RWPE2 (cell line): ENCODE results near the gene ANKRD17.

ENCODE experiments used
- ATAC-seq: fragments of 200-7000 bp; cut with Tn5 transposase; 3 replicates; pipeline ENCODE4 v1.9.1; 2021; ENCODE audit warnings: low read depth
- DNase-seq: peaks from one replicate; pipeline ENCODE4 v3.0.0-alpha.2; 2020; ENCODE audit warnings: low spot score
- H3K27ac ChIP-seq: fragments of 450-650 bp; 2 replicates; pipeline ENCODE4 v1.5.1; 2017; ENCODE audit warnings: mild to moderate bottlenecking; ENCODE audit not compliant: poor library complexity, severe bottlenecking
- H3K27me3 ChIP-seq: fragments of 250-450 bp; sonication (Bioruptor Pico); 2 replicates; pipeline ENCODE4 v1.5.1; 2021; ENCODE audit warnings: mild to moderate bottlenecking, moderate library complexity; ENCODE audit not compliant: insufficient read depth, poor library complexity, severe bottlenecking
- H3K36me3 ChIP-seq: fragments of 250-450 bp; sonication (Bioruptor Pico); 2 replicates; pipeline ENCODE4 v1.5.1; 2020; ENCODE audit warnings: low read depth, mild to moderate bottlenecking, moderate library complexity
- H3K4me1 ChIP-seq: fragments of 250-450 bp; sonication (Bioruptor Pico); 2 replicates; pipeline ENCODE4 v1.5.1; 2021; ENCODE audit warnings: mild to moderate bottlenecking, moderate library complexity; ENCODE audit not compliant: insufficient read depth, poor library complexity, severe bottlenecking
- H3K4me3 ChIP-seq: fragments of 250-450 bp; sonication (Bioruptor Pico); 2 replicates; pipeline ENCODE4 v1.5.1; 2021; ENCODE audit warnings: mild to moderate bottlenecking, moderate library complexity; ENCODE audit not compliant: severe bottlenecking
- H3K9me3 ChIP-seq: fragments of 250-450 bp; sonication (Bioruptor Pico); 2 replicates; pipeline ENCODE4 v1.5.1; 2021; ENCODE audit warnings: mild to moderate bottlenecking, moderate library complexity; ENCODE audit not compliant: severe bottlenecking
- TF ChIP-seq, protein P1 (sequence below): fragments of 450-650 bp; IDR thresholded peaks from one replicate; pipeline ENCODE4 v1.5.1; 2017; ENCODE audit warnings: mild to moderate bottlenecking, moderate library complexity; ENCODE audit not compliant: poor library complexity, severe bottlenecking

Gene ANKRD17

GRCh38 chr4:73131281-73131680, 127.3 kb downstream of the ANKRD17 start:
- H3K36me3 ChIP-seq: peaks cover 81% of the 10 kb centered on the region
- H3K9me3 ChIP-seq: no peaks in the 10 kb centered on the region
- H3K4me3 ChIP-seq: no peak overlapping the region
- DNase-seq (no peak), ATAC-seq (no peak)
- TF ChIP-seq, protein P1, sequence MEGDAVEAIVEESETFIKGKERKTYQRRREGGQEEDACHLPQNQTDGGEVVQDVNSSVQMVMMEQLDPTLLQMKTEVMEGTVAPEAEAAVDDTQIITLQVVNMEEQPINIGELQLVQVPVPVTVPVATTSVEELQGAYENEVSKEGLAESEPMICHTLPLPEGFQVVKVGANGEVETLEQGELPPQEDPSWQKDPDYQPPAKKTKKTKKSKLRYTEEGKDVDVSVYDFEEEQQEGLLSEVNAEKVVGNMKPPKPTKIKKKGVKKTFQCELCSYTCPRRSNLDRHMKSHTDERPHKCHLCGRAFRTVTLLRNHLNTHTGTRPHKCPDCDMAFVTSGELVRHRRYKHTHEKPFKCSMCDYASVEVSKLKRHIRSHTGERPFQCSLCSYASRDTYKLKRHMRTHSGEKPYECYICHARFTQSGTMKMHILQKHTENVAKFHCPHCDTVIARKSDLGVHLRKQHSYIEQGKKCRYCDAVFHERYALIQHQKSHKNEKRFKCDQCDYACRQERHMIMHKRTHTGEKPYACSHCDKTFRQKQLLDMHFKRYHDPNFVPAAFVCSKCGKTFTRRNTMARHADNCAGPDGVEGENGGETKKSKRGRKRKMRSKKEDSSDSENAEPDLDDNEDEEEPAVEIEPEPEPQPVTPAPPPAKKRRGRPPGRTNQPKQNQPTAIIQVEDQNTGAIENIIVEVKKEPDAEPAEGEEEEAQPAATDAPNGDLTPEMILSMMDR: no peak
- H3K4me1 ChIP-seq: no peaks in the 10 kb centered on the region
- H3K27me3 ChIP-seq: no peaks in the 10 kb centered on the region
- H3K27ac ChIP-seq: no peak overlapping the region

DNA sequence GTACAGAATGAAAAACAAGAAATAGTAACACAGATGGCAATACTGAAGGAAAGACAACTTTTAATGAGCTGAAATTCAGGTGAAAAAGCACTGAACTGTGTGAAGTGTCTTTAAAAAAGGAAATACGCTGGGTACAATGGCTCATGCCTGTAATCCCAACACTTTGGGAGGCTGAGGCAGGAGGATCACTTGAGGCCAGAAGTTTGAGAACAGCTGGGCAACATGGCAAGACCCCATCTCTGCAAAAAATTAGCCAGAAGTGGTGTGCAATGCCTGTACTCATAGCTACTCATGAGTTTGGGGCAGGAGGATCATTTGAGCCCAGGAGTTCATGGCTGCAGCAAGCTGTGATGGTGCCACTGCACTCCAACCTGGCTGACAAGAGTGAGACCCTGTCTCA, 129.3 kb downstream of the ANKRD17 start:
- Histone ChIP-seq H3K36me3 (peaks cover 80% of the 10 kb centered on the region), H3K9me3 (no peaks in the 10 kb centered on the region), H3K4me1 (no peaks in the 10 kb centered on the region), H3K27ac (no peak overlapping the region), H3K27me3 (no peaks in the 10 kb centered on the region), H3K4me3 (no peak overlapping the region)
- TF ChIP-seq, protein P1: no peak
- DNase-seq: no peak
- no peak for ATAC-seq

GRCh38 chr4:73127839-73128453, 130.7 kb downstream of the ANKRD17 start:
- no peak overlapping the region for H3K27ac ChIP-seq
- H3K36me3 ChIP-seq: peaks cover 90% of the 10 kb centered on the region
- TF ChIP-seq, protein P1: peak; percentile 25
- ATAC-seq (peak; percentile 80), DNase-seq (no peak)
- H3K9me3 ChIP-seq: no peaks in the 10 kb centered on the region
- no peaks in the 10 kb centered on the region for H3K27me3 ChIP-seq
- H3K4me3 ChIP-seq: no peak overlapping the region
- H3K4me1 ChIP-seq: no peaks in the 10 kb centered on the region

DNA sequence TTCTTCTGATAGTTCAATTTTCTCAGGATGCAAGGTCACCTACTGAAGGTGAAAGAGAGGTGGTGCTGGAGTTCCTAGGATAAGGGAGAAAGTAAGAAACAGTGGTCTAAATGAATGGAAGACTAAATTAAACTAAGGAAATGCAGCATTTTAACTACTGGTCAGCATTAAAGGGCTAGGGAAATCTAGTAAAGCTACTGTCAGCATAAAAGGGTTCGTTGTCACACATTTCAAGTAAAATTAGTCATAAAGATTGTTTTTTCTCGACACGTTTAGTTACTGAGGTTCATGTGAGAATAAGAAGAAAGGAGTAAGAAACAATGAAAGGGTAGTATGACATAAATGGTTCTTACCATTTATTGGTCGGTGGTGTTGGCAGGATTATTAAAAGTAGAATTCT, 149.1 kb downstream of the ANKRD17 start:
- no peaks in the 10 kb centered on the region for H3K9me3 ChIP-seq
- H3K27ac ChIP-seq: no peak overlapping the region
- no peak overlapping the region for H3K4me3 ChIP-seq
- TF ChIP-seq, protein P1: no peak
- no peak for DNase-seq
- H3K4me1 ChIP-seq: no peaks in the 10 kb centered on the region
- H3K27me3 ChIP-seq: no peaks in the 10 kb centered on the region
- ATAC-seq: no peak
- peaks cover 77% of the 10 kb centered on the region for H3K36me3 ChIP-seq

GRCh38 chr4:73104695-73105094, 153.9 kb downstream of the ANKRD17 start:
- peaks cover 62% of the 10 kb centered on the region for H3K36me3 ChIP-seq
- no peaks in the 10 kb centered on the region for H3K4me1 ChIP-seq
- H3K27me3 ChIP-seq: no peaks in the 10 kb centered on the region
- TF ChIP-seq, protein P1: no peak
- DNase-seq (no peak), ATAC-seq (no peak)
- no peaks in the 10 kb centered on the region for H3K9me3 ChIP-seq
- H3K4me3 ChIP-seq: no peak overlapping the region
- H3K27ac ChIP-seq: no peak overlapping the region
